A673 (cell line): Measurements from ENCODE around the gene OR5AC2.

ENCODE experiments used
- CTCF ChIP-seq: fragments of 300-800, 200-600 bp; sonication (generic); conservative IDR thresholded peaks from 2 replicates; pipeline ENCODE4 v1.5.1; 2017; ENCODE audit warnings: low read depth, mild to moderate bottlenecking, antibody characterized with exemption, low read length, moderate library complexity, mixed read lengths
- EZH2 ChIP-seq: fragments of 200-600 bp; sonication (generic); IDR thresholded peaks from 2 replicates; pipeline ENCODE4 v1.6.1; 2017; ENCODE audit warnings: borderline replicate concordance, low read depth, mild to moderate bottlenecking, mixed read lengths, antibody characterized with exemption, low read length; ENCODE audit not compliant: poor library complexity, severe bottlenecking

DNA sequence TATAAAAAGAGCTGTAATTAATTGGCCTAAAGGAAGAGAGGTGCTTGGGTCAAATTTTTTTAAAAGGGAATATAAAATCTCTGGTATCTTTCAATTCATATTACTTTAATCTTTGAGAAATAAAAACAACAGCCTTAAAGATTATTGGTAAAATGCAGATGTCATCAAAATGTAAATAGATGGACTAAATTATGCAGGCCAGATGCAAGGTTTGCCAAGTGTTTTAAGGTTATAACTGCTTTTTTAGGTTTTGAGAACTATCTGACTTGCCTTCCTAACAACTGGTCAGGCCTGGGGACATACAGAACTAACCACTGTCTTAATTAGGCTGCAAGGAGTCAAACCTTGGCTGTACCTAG lies 23.6 kb downstream of the OR5AC2 start:
- TF ChIP-seq EZH2 (no peak), CTCF (no peak)
